ENCODE results near the gene GRIK4. TPM values are rescaled to one million over a fixed set of nuclear protein-coding genes. Genes with fewer than 3 reads are reported as not detected.

Gene GRIK4
- total and polyA plus RNA-seq, 2 donors (not counting 1 experiment from before 2014, with no cell fraction given) = 0.12 to 0.27 TPM

- no peak for ATAC-seq (ENCODE audit: low read depth)
- H3K9me3 ChIP-seq (ENCODE audit: control extremely low read depth in 1 of 3, control insufficient read depth in 2 of 3, insufficient read depth in 1 of 3, low read length in 2 of 3) = peaks cover 0 to 3% (median 0%) of the 10 kb centered on the region in 3 donors
- Mint-ChIP-seq H3K27ac (no peak overlapping the region), H3K9me3 (ENCODE audit: insufficient read depth) (no peaks in the 10 kb centered on the region), H3K27me3 (peaks cover 13% of the 10 kb centered on the region), H3K4me1 (no peaks in the 10 kb centered on the region), H3K4me3 (no peak overlapping the region)
- TF ChIP-seq EZH2 (IDR thresholded peaks at IDR 0.05; ENCODE audit: borderline replicate concordance, insufficient read depth, low read depth, low read length, poor library complexity, severe bottlenecking) (no peak), CTCF (IDR thresholded peaks at IDR 0.05) (no peak)
- H2AFZ ChIP-seq (ENCODE audit: insufficient read depth, low read depth, low read length, poor library complexity, severe bottlenecking) = no peak overlapping the region
- WGBS (ENCODE audit: insufficient coverage) = 64% methylated on average over 5 of the region's 12 CpGs
- POLR2A ChIA-PET = no interaction called here
- no peaks in the 10 kb centered on the region for H4K20me1 ChIP-seq (ENCODE audit: control insufficient read depth, insufficient read depth, low read length, poor library complexity, severe bottlenecking)
- DNase-seq = no peak
- CTCF ChIA-PET = no interaction called here
- H3K79me2 ChIP-seq (ENCODE audit: control insufficient read depth, insufficient read depth, low read length) = no peaks in the 10 kb centered on the region
- H3K9ac ChIP-seq (ENCODE audit: low read length) = no peak overlapping the region
- H3K27ac ChIP-seq (ENCODE audit: low read length in 2 of 2) = no peak overlapping the region
- no peaks in the 10 kb centered on the region for H3K4me1 ChIP-seq (ENCODE audit: control insufficient read depth in 2 of 2, insufficient read depth in 2 of 2, low read length in 2 of 2)
- no peak overlapping the region for H3K4me2 ChIP-seq (replicated peaks; ENCODE audit: low read depth, low read length, poor library complexity, severe bottlenecking)
- intact Hi-C loops (cut with micrococcal nuclease) = no loop called here
- H3K36me3 ChIP-seq (replicated peaks in 1 of 2; ENCODE audit: control extremely low read depth in 1 of 2, control insufficient read depth in 1 of 2, extremely low read depth in 1 of 2, insufficient read depth in 2 of 2, low read length in 1 of 2) = no peaks in the 10 kb centered on the region
- H3K4me3 ChIP-seq (ENCODE audit: control extremely low read depth in 1 of 5, extremely low read depth in 1 of 5, insufficient read depth in 1 of 5, low read depth in 2 of 5, low read length in 4 of 5) = no peak overlapping the region
- no peaks in the 10 kb centered on the region for H3K27me3 ChIP-seq (replicated peaks in 1 of 4; ENCODE audit: control extremely low read depth in 1 of 4, control insufficient read depth in 3 of 4, insufficient read depth in 4 of 4, low read length in 3 of 4)
These were observed 236.6 kb downstream of the GRIK4 start for GRCh38 chr11:120747850-120748814.

GRCh38 chr11:120749395-120749794, 237.8 kb downstream of the GRIK4 start:
- Mint-ChIP-seq H3K9me3 (ENCODE audit: insufficient read depth) (no peaks in the 10 kb centered on the region), H3K27me3 (peaks cover 9% of the 10 kb centered on the region), H3K27ac (no peak overlapping the region), H3K4me1 (no peaks in the 10 kb centered on the region), H3K4me3 (no peak overlapping the region)
- Histone ChIP-seq H4K20me1 (ENCODE audit: control insufficient read depth, insufficient read depth, low read length, poor library complexity, severe bottlenecking) (no peaks in the 10 kb centered on the region), H3K4me2 (replicated peaks; ENCODE audit: low read depth, low read length, poor library complexity, severe bottlenecking) (no peak overlapping the region), H2AFZ (ENCODE audit: insufficient read depth, low read depth, low read length, poor library complexity, severe bottlenecking) (no peak overlapping the region), H3K79me2 (ENCODE audit: control insufficient read depth, insufficient read depth, low read length) (no peaks in the 10 kb centered on the region), H3K9ac (ENCODE audit: low read length) (no peak overlapping the region), H3K27ac (ENCODE audit: low read length in 2 of 2) (no peak overlapping the region), H3K4me1 (ENCODE audit: control insufficient read depth in 2 of 2, insufficient read depth in 2 of 2, low read length in 2 of 2) (no peaks in the 10 kb centered on the region), H3K4me3 (ENCODE audit: control extremely low read depth in 1 of 5, extremely low read depth in 1 of 5, insufficient read depth in 1 of 5, low read depth in 2 of 5, low read length in 4 of 5) (no peak overlapping the region), H3K9me3 (ENCODE audit: control extremely low read depth in 1 of 3, control insufficient read depth in 2 of 3, insufficient read depth in 1 of 3, low read length in 2 of 3) (peaks cover 0 to 3% (median 0%) of the 10 kb centered on the region in 3 donors), H3K36me3 (replicated peaks in 1 of 2; ENCODE audit: control extremely low read depth in 1 of 2, control insufficient read depth in 1 of 2, extremely low read depth in 1 of 2, insufficient read depth in 2 of 2, low read length in 1 of 2) (no peaks in the 10 kb centered on the region), H3K27me3 (replicated peaks in 1 of 4; ENCODE audit: control extremely low read depth in 1 of 4, control insufficient read depth in 3 of 4, insufficient read depth in 4 of 4, low read length in 3 of 4) (no peaks in the 10 kb centered on the region)
- ChIA-PET POLR2A (no interaction called here), CTCF (no interaction called here)
- intact Hi-C loops (cut with micrococcal nuclease) = no loop called here
- 82% methylated on average over 3 of the region's 4 CpGs for WGBS (ENCODE audit: insufficient coverage)
- ATAC-seq (ENCODE audit: low read depth) (no peak), DNase-seq (no peak)
- TF ChIP-seq CTCF (IDR thresholded peaks at IDR 0.05) (no peak), EZH2 (IDR thresholded peaks at IDR 0.05; ENCODE audit: borderline replicate concordance, insufficient read depth, low read depth, low read length, poor library complexity, severe bottlenecking) (no peak)
